GM12878 (cell line): ENCODE measurements around the gene BPTF. TPM values are rescaled to one million over a fixed set of nuclear protein-coding genes. Genes with fewer than 3 reads are reported as not detected.

ENCODE experiments used
- ATAC-seq: fragments of 200-7000 bp; cut with Tn5 transposase; 3 replicates; pipeline ENCODE4 v1.9.1; 2020; ENCODE audit warnings: mild to moderate bottlenecking, moderate library complexity
- BruUV-seq: library from RNA; stranded (reverse); fragments of 400-500 nt; replicated peaks from 2 replicates; lab custom pipeline; 2021; lab: Mats Ljungman, UMichigan
- CTCF ChIA-PET: fragments of 300-600 bp; sonication (Branson Sonifier 250); formaldehyde crosslinking; extraction: SDS; loops from one replicate; lab custom pipeline; 2021; ENCODE audit warnings: inconsistent platforms; lab: Yijun Ruan, JAX
- POLR2A ChIA-PET: fragments of 350-600 bp; formaldehyde crosslinking; extraction: SDS; loops from one replicate; lab custom pipeline; 2021; ENCODE audit warnings: inconsistent platforms; lab: Charles Lee
- RAD21 ChIA-PET: fragments of 300-600 bp; sonication (Branson Sonifier 250); formaldehyde crosslinking; loops from one replicate; lab custom pipeline; 2023; ENCODE audit warnings: antibody characterized with exemption; ENCODE audit not compliant: unreplicated experiment; lab: Charles Lee
- SMC1A ChIA-PET: fragments of 300-600 bp; sonication (Branson Sonifier 250); formaldehyde crosslinking; loops from one replicate; lab custom pipeline; 2023; ENCODE audit not compliant: unreplicated experiment, uncharacterized antibody; lab: Charles Lee
- DNase-seq: peaks from one replicate; pipeline ENCODE4 v3.0.0-alpha.2; 2011; ENCODE audit warnings: low read depth, low spot score
- FAIRE-seq: peaks from 3 replicates; lab custom pipeline; 2011; peaks lifted over from hg19 to GRCh38; lab: Jason Lieb, UNC
- H2AFZ ChIP-seq: 2 replicates; pipeline ENCODE4 v1.6.0; 2011; ENCODE audit warnings: low read depth, low read length, control low read depth; ENCODE audit not compliant: control insufficient read depth
- H3K27ac ChIP-seq: 2 replicates; pipeline ENCODE4 v1.5.1; 2011; ENCODE audit warnings: control low read depth; ENCODE audit not compliant: control insufficient read depth, insufficient read depth
- H3K27me3 ChIP-seq, 2 experiments: replicated peaks in 1 of 2; 2 replicates each; pipeline versions ENCODE4 v1.6.0 to v1.6.1; 2011; ENCODE audit warnings: low read length in 1 of 2; ENCODE audit not compliant: control insufficient read depth in 2 of 2, insufficient read depth in 2 of 2
- H3K36me3 ChIP-seq, 2 experiments: 2 replicates each; pipeline ENCODE4 v1.5.1; 2011; ENCODE audit warnings: low read length in 1 of 2; ENCODE audit not compliant: control insufficient read depth in 2 of 2, insufficient read depth in 2 of 2
- H3K4me1 ChIP-seq: 2 replicates; pipeline ENCODE4 v1.6.1; 2011; ENCODE audit warnings: mild to moderate bottlenecking, low read length, moderate library complexity, mixed read lengths; ENCODE audit not compliant: control insufficient read depth, insufficient read depth
- H3K4me2 ChIP-seq: 2 replicates; pipeline ENCODE4 v1.6.0; 2011; ENCODE audit warnings: control low read depth; ENCODE audit not compliant: control insufficient read depth, insufficient read depth
- H3K4me3 ChIP-seq: fragments of 200-600 bp; sonication (generic); 2 replicates; pipeline ENCODE4 v1.5.1; 2016
- H3K79me2 ChIP-seq: 2 replicates; pipeline ENCODE4 v1.6.0; 2011; ENCODE audit warnings: low read length; ENCODE audit not compliant: control insufficient read depth, insufficient read depth
- H3K9ac ChIP-seq: 2 replicates; pipeline ENCODE4 v1.8.0; 2011; ENCODE audit warnings: low read length, control low read depth, mixed read lengths; ENCODE audit not compliant: control insufficient read depth, insufficient read depth
- H3K9me3 ChIP-seq: replicated peaks from 3 replicates; pipeline ENCODE4 v1.5.1; 2011; ENCODE audit warnings: mild to moderate bottlenecking, low read length; ENCODE audit not compliant: control insufficient read depth, insufficient read depth
- H4K20me1 ChIP-seq: 2 replicates; pipeline ENCODE4 v1.6.0; 2011; ENCODE audit not compliant: control insufficient read depth, insufficient read depth
- BCL11A ChIP-seq: IDR thresholded peaks from 2 replicates; pipeline ENCODE4 v1.6.1; 2011; ENCODE audit warnings: low read depth, low read length
- BRCA1 ChIP-seq: IDR thresholded peaks from 2 replicates; pipeline ENCODE4 v1.6.1; 2011; ENCODE audit warnings: low read depth, low read length, improper control_type of control experiment
- CEBPB ChIP-seq, 2 experiments: fragments of 150-350 bp in 1 of 2; IDR thresholded peaks; 2 replicates each; pipeline ENCODE4 v1.6.1; 2012 to 2014; ENCODE audit warnings: low read depth in 2 of 2, low read length in 2 of 2, borderline replicate concordance in 1 of 2, inconsistent platforms in 1 of 2
- CREM ChIP-seq: IDR thresholded peaks from 2 replicates; pipeline ENCODE4 v1.6.1; 2014; ENCODE audit warnings: antibody characterized with exemption, low read depth
- EGR1 ChIP-seq, 2 experiments: IDR thresholded peaks; 1 replicate in 1 of 2; 2 replicates in 1 of 2; pipeline ENCODE4 v1.6.1; 2011 to 2012; ENCODE audit warnings: low read depth in 2 of 2, low read length in 2 of 2, borderline replicate concordance in 1 of 2, mild to moderate bottlenecking in 1 of 2, moderate library complexity in 1 of 2
- EP300 ChIP-seq, 2 experiments: fragments of 150-350 bp in 1 of 2; IDR thresholded peaks; 2 replicates each; pipeline ENCODE4 v1.6.1; 2011 to 2012; ENCODE audit warnings: low read depth in 2 of 2, low read length in 2 of 2, borderline replicate concordance in 1 of 2, improper control_type of control experiment in 1 of 2, inconsistent platforms in 1 of 2; ENCODE audit not compliant: control insufficient read depth in 1 of 2
- ETV6 ChIP-seq, 2 experiments: fragments of 450-650 bp in 1 of 2; IDR thresholded peaks in 1 of 2; conservative IDR thresholded peaks in 1 of 2; 2 replicates each; pipeline ENCODE4 v1.6.1; 2014; ENCODE audit warnings: antibody characterized with exemption in 1 of 2, borderline replicate concordance in 1 of 2, low read depth in 1 of 2, mild to moderate bottlenecking in 1 of 2, moderate library complexity in 1 of 2
- GABPA ChIP-seq: IDR thresholded peaks from 2 replicates; pipeline ENCODE4 v1.6.1; 2014; ENCODE audit warnings: antibody characterized with exemption, low read depth, mild to moderate bottlenecking, inconsistent platforms
- IRF4 ChIP-seq: IDR thresholded peaks from 2 replicates; pipeline ENCODE4 v1.6.1; 2011; ENCODE audit warnings: low read depth, low read length
- JUNB ChIP-seq: IDR thresholded peaks from 2 replicates; pipeline ENCODE4 v1.6.1; 2016; ENCODE audit warnings: antibody characterized with exemption, mild to moderate bottlenecking
- NRF1 ChIP-seq: conservative IDR thresholded peaks from 2 replicates; pipeline ENCODE4 v1.6.1; 2011; ENCODE audit warnings: mild to moderate bottlenecking, low read depth, low read length, improper control_type of control experiment
- PBX3 ChIP-seq: IDR thresholded peaks from 2 replicates; pipeline ENCODE4 v1.6.1; 2011; ENCODE audit warnings: mild to moderate bottlenecking, low read depth, low read length, moderate library complexity; ENCODE audit not compliant: insufficient replicate concordance
- PKNOX1 ChIP-seq: fragments of 450-650 bp; IDR thresholded peaks from 2 replicates; pipeline ENCODE4 v1.6.1; 2016; ENCODE audit warnings: mild to moderate bottlenecking
- RB1 ChIP-seq: fragments of 450-650 bp; formaldehyde crosslinking; IDR thresholded peaks from 2 replicates; pipeline ENCODE4 v1.6.1; 2017; ENCODE audit warnings: mild to moderate bottlenecking, borderline replicate concordance
- RCOR1 ChIP-seq: conservative IDR thresholded peaks from 2 replicates; pipeline ENCODE4 v1.6.1; 2012; ENCODE audit warnings: low read depth, low read length, improper control_type of control experiment
- RELA ChIP-seq: fragments of 450-650 bp; IDR thresholded peaks from 2 replicates; pipeline ENCODE4 v1.8.0; 2014; ENCODE audit warnings: borderline replicate concordance; ENCODE audit not compliant: partially characterized antibody
- RUNX3 ChIP-seq: IDR thresholded peaks from 2 replicates; pipeline ENCODE4 v1.6.1; 2012; ENCODE audit warnings: low read length, inconsistent platforms
- TCF3 ChIP-seq: IDR thresholded peaks from 2 replicates; pipeline ENCODE4 v1.6.1; 2012; ENCODE audit warnings: low read depth, mild to moderate bottlenecking, low read length, borderline replicate concordance; ENCODE audit not compliant: insufficient read depth
- WGBS: methylation state at CpG from one replicate; pipeline ENCODE4 v1.1.6; 2016; ENCODE audit warnings: low lambda C conversion rate; ENCODE audit not compliant: insufficient replicate concordance, insufficient coverage; ENCODE audit errors: missing lambda C conversion rate; 5-methylcytosine and 5-hydroxymethylcytosine counted together
- in situ Hi-C: fragments of 300-500 bp; cut with MboI; formaldehyde crosslinking; loops from 9 replicates; pipeline ENCODE4 v1.14.3; 2018; ENCODE audit warnings: mixed read lengths
- intact Hi-C: fragments of 100-400 bp; cut with micrococcal nuclease; formaldehyde crosslinking; loops from one replicate; pipeline ENCODE4 v1.14.2; 2022; ENCODE audit not compliant: unreplicated experiment
- polyA plus RNA-seq, 11 experiments: library from polyadenylated mRNA; depleted of rRNA in 4 of 11; unstranded in 6 of 11; stranded (reverse) in 5 of 11; fragments of >200 nt; fragmentation: Nextera tagmentation in 4 of 11; fragmentation: Illumina TruSeq in 1 of 11; extraction: Ambion mirVana in 4 of 11; extraction: Trizol in 1 of 11; gene quantifications; 1 replicate in 1 of 11; 2 replicates in 10 of 11; pipeline versions ENCODE4 v1.2.1 to v1.2.3, GENCODE V29; 2011 to 2016; ENCODE audit warnings: inconsistent platforms in 2 of 11, missing spikeins in 2 of 11, low read depth in 1 of 11
- total RNA-seq, 4 experiments: library from RNA; depleted of rRNA in 3 of 4; stranded (reverse); fragments of >200 nt in 3 of 4; fragmentation: Illumina TruSeq in 1 of 4; extraction: Trizol in 1 of 4; gene quantifications; 2 replicates each; pipeline versions ENCODE4 v1.2.1 to v1.2.3, GENCODE V29; 2013 to 2021

Gene BPTF
- total and polyA plus RNA-seq, 10 of the 15 experiments (the other 5 are each of a cell fraction or from before 2014, with no cell fraction given): 19.4 to 78.3 (median 44.8) TPM

- Histone ChIP-seq H3K4me2 (peak overlapping the region; percentile 73), H3K4me1 (peaks cover 15% of the 10 kb centered on the region), H3K36me3 (no peaks in the 10 kb centered on the region), H3K9ac (no peak overlapping the region), H3K4me3 (peak overlapping the region; percentile 84; the same call in 1 of the 2 replicates), H3K27ac (peak overlapping the region; percentile 12; the same call in 1 of the 2 replicates), H3K79me2 (peaks cover 75% of the 10 kb centered on the region), H3K27me3 (no peaks in the 10 kb centered on the region), H3K9me3 (no peaks in the 10 kb centered on the region), H4K20me1 (no peaks in the 10 kb centered on the region), H2AFZ (no peak overlapping the region)
- no TSS peak for BruUV-seq
- peak; percentile 18 for FAIRE-seq
- ChIA-PET POLR2A (interaction anchor here (0.5 to 1.6 kb wide), 2 partner anchors 26 to 113 kb away, joined by 3 to 8 read pairs; no protein-coding TSS in a partner anchor), RAD21 (interaction anchor here (1.4 to 2.4 kb wide), 3 partner anchors 11 to 29 kb away, joined by 4 to 12 read pairs (median 5); no protein-coding TSS in a partner anchor), SMC1A (interaction anchor here (1.0 to 2.1 kb wide), 6 partner anchors 9 to 49 kb away, joined by 3 to 8 read pairs (median 6); no protein-coding TSS in a partner anchor), CTCF (interaction anchor here (1.1 to 4.2 kb wide), 4 partner anchors 15 to 29 kb away, joined by 5 to 21 read pairs (median 10); no protein-coding TSS in a partner anchor)
- in situ Hi-C loops (no loop called here), intact Hi-C loops (loop anchor here (1.0 to 5.0 kb wide), 2 partner anchors 29 to 112 kb away; partner anchors contain the start of gene NOL11)
- DNase-seq: peak; percentile 49
- WGBS: 15% methylated on average over 7 of the region's 7 CpGs
- peak; percentile 50 for ATAC-seq
- TF ChIP-seq BRCA1: no peak
- peak; percentile 17; the same call in 1 of the 2 replicates for TF ChIP-seq RUNX3
- 0 out of 2 replicates have a peak, but pooled peaks have one; percentile 17 for TF ChIP-seq IRF4
- TF ChIP-seq RCOR1: no peak
- TF ChIP-seq CREM: peak; percentile 32; the same call in 1 of the 2 replicates
- TF ChIP-seq JUNB: peak; percentile 65; the same call in 1 of the 2 replicates
- TF ChIP-seq CEBPB (IDR thresholded peaks at IDR 0.05; ENCODE audit: borderline replicate concordance in 1 of 2, low read depth in 2 of 2, low read length in 2 of 2): no peak
- no peak for TF ChIP-seq TCF3
- TF ChIP-seq ETV6 (conservative IDR thresholded peaks at IDR 0.05 in 1 of 2, IDR thresholded peaks at IDR 0.05 in 1 of 2; ENCODE audit: borderline replicate concordance in 1 of 2, low read depth in 1 of 2): peak in 1 of 2 experiments; percentile 27; a peak in 1 of 4 replicates
- TF ChIP-seq NRF1: no peak
- 0 out of 2 replicates have a peak, but pooled peaks have one; percentile 43 for TF ChIP-seq GABPA
- no peak for TF ChIP-seq EGR1 (IDR thresholded peaks at IDR 0.05; ENCODE audit: borderline replicate concordance in 1 of 2, low read depth in 2 of 2, low read length in 2 of 2)
- peak; percentile 71 for TF ChIP-seq PKNOX1
- no peak for TF ChIP-seq RELA
- 0 out of 2 replicates have a peak, but pooled peaks have one; percentile 10 for TF ChIP-seq BCL11A
- no peak for TF ChIP-seq PBX3
- no peak for TF ChIP-seq RB1
- TF ChIP-seq EP300 (IDR thresholded peaks at IDR 0.05; ENCODE audit: borderline replicate concordance in 1 of 2, control insufficient read depth in 1 of 2, low read depth in 2 of 2, low read length in 2 of 2): no peak
Measured at GRCh38 chr17:67829331-67829730, 4.0 kb downstream of the BPTF start.
